Thyroid gland (tissue), 4 donors: Measurements from ENCODE around the gene TDRD9. TPM values are rescaled to one million over a fixed set of nuclear protein-coding genes. Genes with fewer than 3 reads are reported as not detected.
A peak's percentile ranks its signal among the peaks of the same experiment; 100 is the strongest.

Source experiments
- DNase-seq, 2 donors: peaks; one replicate each; pipeline ENCODE4 v3.0.0-alpha.2; 2019
- H3K27ac ChIP-seq, 3 donors: fragments of 200-600 bp; sonication (generic); 1 replicate in 2 of 3; 2 replicates in 1 of 3; pipeline ENCODE4 v1.5.1; 2016 to 2019; ENCODE audit warnings: mild to moderate bottlenecking in 1 of 3, moderate library complexity in 1 of 3
- H3K27me3 ChIP-seq: fragments of 200-600 bp; sonication (generic); one replicate; pipeline ENCODE4 v1.5.1; 2019
- H3K36me3 ChIP-seq, 2 donors: fragments of 200-600 bp; sonication (generic); one replicate each; pipeline ENCODE4 v1.5.1; 2016 to 2019
- H3K4me1 ChIP-seq, 2 donors: fragments of 200-600 bp; sonication (generic); one replicate each; pipeline ENCODE4 v1.5.1; 2017 to 2019
- H3K4me3 ChIP-seq, 3 donors: fragments of 200-600 bp; sonication (generic); replicated peaks in 1 of 3; 1 replicate in 2 of 3; 2 replicates in 1 of 3; pipeline ENCODE4 v1.5.1; 2016; ENCODE audit warnings: mild to moderate bottlenecking in 1 of 3
- H3K9me3 ChIP-seq: fragments of 200-600 bp; sonication (generic); one replicate; pipeline ENCODE4 v1.5.1; 2017
- CTCF ChIP-seq, 6 experiments: fragments of 200-600 bp in 3 of 6; fragments of 450-650 bp in 3 of 6; sonication (generic) in 3 of 6; IDR thresholded peaks; one replicate each; pipeline ENCODE4 v1.5.1; 2016 to 2019; ENCODE audit warnings: antibody characterized with exemption in 6 of 6, mild to moderate bottlenecking in 2 of 6, inconsistent platforms in 1 of 6, moderate library complexity in 1 of 6
- POLR2A ChIP-seq, 2 donors: fragments of 450-650 bp; IDR thresholded peaks; one replicate each; pipeline ENCODE4 v1.6.1; 2017; ENCODE audit warnings: antibody characterized with exemption in 2 of 2, mild to moderate bottlenecking in 2 of 2, moderate library complexity in 1 of 2
- WGBS, 2 donors: methylation state at CpG; one replicate each; pipeline ENCODE4 v1.1.5; 2017; 5-methylcytosine and 5-hydroxymethylcytosine counted together
- intact Hi-C: fragments of 100-400 bp; cut with DNase I; formaldehyde crosslinking; loops from one replicate; pipeline ENCODE4 v1.15.1; 2023
- total RNA-seq, 4 donors: library from RNA; depleted of rRNA; stranded (reverse); fragments of >200 nt; gene quantifications; one replicate each; pipeline ENCODE4 v1.2.3, GENCODE V29; 2016

Gene TDRD9
- total RNA-seq = 10 to 100 TPM; 27.4 to 85.1 (median 50.0) TPM

- no peaks in the 10 kb centered on the region for H3K4me1 ChIP-seq
- intact Hi-C loops = no loop called here
- H3K9me3 ChIP-seq = no peaks in the 10 kb centered on the region
- 64 to 74% methylated on average over 55 to 56 of the region's 97 CpGs for WGBS, 2 donors
- no peaks in the 10 kb centered on the region for H3K36me3 ChIP-seq
- DNase-seq = peak in 1 of 2 donors; percentile 9
- H3K4me3 ChIP-seq = no peak within 1 kb of the TSS
- TF ChIP-seq CTCF (IDR thresholded peaks at IDR 0.05) (no peak), POLR2A (IDR thresholded peaks at IDR 0.05) (no peak)
- no peaks in the 10 kb centered on the region for H3K27me3 ChIP-seq
- H3K27ac ChIP-seq = no peak within 1 kb of the TSS
These were observed at the start of gene TDRD9 for GRCh38 chr14:103928011-103928890. Gene TDRD9, plus strand, starts transcription at chr14:103928456. Its CDS starts 54 bp downstream, at chr14:103928510.

DNA sequence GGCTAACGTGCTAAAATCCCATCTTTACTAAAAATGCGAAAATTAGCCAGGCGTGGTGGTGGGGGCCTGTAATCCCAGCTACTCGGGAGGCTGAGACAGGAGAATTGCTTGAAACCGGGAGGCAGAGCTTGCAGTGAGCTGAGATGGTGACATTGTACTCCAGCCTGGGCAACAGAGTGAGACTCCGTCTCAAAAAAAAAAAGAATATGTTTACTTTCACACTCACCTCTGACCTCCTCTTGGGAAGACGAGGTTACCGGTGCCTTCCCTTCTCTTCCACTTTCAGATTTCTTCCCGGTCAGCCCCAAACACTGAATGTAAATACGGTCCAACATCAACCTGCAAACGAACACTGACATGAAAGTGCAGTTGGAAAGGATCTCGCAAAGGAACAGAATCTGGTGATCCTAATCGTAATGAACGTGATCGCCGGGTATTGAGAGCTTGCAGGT lies 49.1 kb upstream of the TDRD9 start:
- DNase-seq = no peak
- TF ChIP-seq CTCF (IDR thresholded peaks at IDR 0.05) (no peak), POLR2A (IDR thresholded peaks at IDR 0.05) (no peak)
- no peaks in the 10 kb centered on the region for H3K9me3 ChIP-seq
- H3K27ac ChIP-seq = peak overlapping the region; percentile 70 to 84 (median 75)
- intact Hi-C loops = no loop called here
- peaks cover 30 to 34% of the 10 kb centered on the region in 2 donors for H3K4me1 ChIP-seq
- H3K36me3 ChIP-seq = no peaks in the 10 kb centered on the region
- no peaks in the 10 kb centered on the region for H3K27me3 ChIP-seq
- no peak overlapping the region for H3K4me3 ChIP-seq
- 78 to 91% methylated on average over 16 of the region's 16 CpGs for WGBS, 2 donors

GRCh38 chr14:103879570-103880347 lies 48.5 kb upstream of the TDRD9 start:
- Histone ChIP-seq H3K4me3 (peak overlapping the region in 1 of 3 donors; percentile 16), H3K36me3 (no peaks in the 10 kb centered on the region), H3K9me3 (no peaks in the 10 kb centered on the region), H3K27me3 (no peaks in the 10 kb centered on the region), H3K4me1 (peaks cover 30 to 34% of the 10 kb centered on the region in 2 donors), H3K27ac (peak overlapping the region; percentile 70 to 84 (median 75))
- 30 to 33% methylated on average over 9 to 27 of the region's 34 CpGs for WGBS, 2 donors
- intact Hi-C loops = no loop called here
- peak; percentile 78 to 83 for DNase-seq
- TF ChIP-seq CTCF (IDR thresholded peaks at IDR 0.05) = peak in 1 of 6 experiments; percentile 3
- no peak for TF ChIP-seq POLR2A (IDR thresholded peaks at IDR 0.05)

- H3K27me3 ChIP-seq = no peaks in the 10 kb centered on the region
- peak; percentile 88 to 91 for DNase-seq
- TF ChIP-seq POLR2A (IDR thresholded peaks at IDR 0.05) = no peak
- 32 to 53% methylated on average over 12 to 23 of the region's 23 CpGs for WGBS, 2 donors
- H3K27ac ChIP-seq = peak overlapping the region; percentile 70 to 84 (median 75)
- peaks cover 30 to 34% of the 10 kb centered on the region in 2 donors for H3K4me1 ChIP-seq
- intact Hi-C loops = no loop called here
- no peaks in the 10 kb centered on the region for H3K36me3 ChIP-seq
- no peaks in the 10 kb centered on the region for H3K9me3 ChIP-seq
- peak overlapping the region in 1 of 3 donors; percentile 16 for H3K4me3 ChIP-seq
These were observed 47.6 kb upstream of the TDRD9 start for GRCh38 chr14:103880348-103881267.
